ENCODE results near the gene CENPX. TPM values are rescaled to one million over a fixed set of nuclear protein-coding genes. Genes with fewer than 3 reads are reported as not detected.

CENPX gene
- total and polyA plus RNA-seq, 2 of the 13 experiments (the other 11 are each of a cell fraction or from before 2014, with no cell fraction given), result 92.7 to 170 TPM

- TF ChIP-seq STAG1 (CRISPR knock-in tag; IDR thresholded peaks at IDR 0.05) (peak; percentile 23; the same call in 1 of the 2 replicates), ZNF329 (CRISPR knock-in tag; IDR thresholded peaks at IDR 0.05; ENCODE audit: low read depth) (peak; percentile 90), U2AF2 (IDR thresholded peaks at IDR 0.05; ENCODE audit: low read depth, low read length) (0 out of 2 replicates have a peak, but pooled peaks have one; percentile 32), ZBTB42 (CRISPR knock-in tag; IDR thresholded peaks at IDR 0.05) (0 out of 2 replicates have a peak, but pooled peaks have one; percentile 73), ZBTB2 (CRISPR knock-in tag; IDR thresholded peaks at IDR 0.05; ENCODE audit: low read depth) (peak; percentile 98), NCOA2 (CRISPR knock-in tag; IDR thresholded peaks at IDR 0.05) (peak; percentile 67; the same call in 1 of the 2 replicates), GATAD1 (CRISPR knock-in tag; IDR thresholded peaks at IDR 0.05) (peak; percentile 96), GABPA (IDR thresholded peaks at IDR 0.05; ENCODE audit: low read depth, low read length) (no peak), GABPA (CRISPR knock-in tag; IDR thresholded peaks at IDR 0.05; ENCODE audit: low read depth) (peak; percentile 87), SNRNP70 (IDR thresholded peaks at IDR 0.05; ENCODE audit: low read depth, low read length) (no peak), ZBTB4 (CRISPR knock-in tag; IDR thresholded peaks at IDR 0.05; ENCODE audit: borderline replicate concordance) (peak; percentile 94), ZNF253 (CRISPR knock-in tag; IDR thresholded peaks at IDR 0.05; ENCODE audit: borderline replicate concordance) (no peak), GZF1 (CRISPR knock-in tag; IDR thresholded peaks at IDR 0.05) (no peak), ZNF407 (CRISPR knock-in tag; IDR thresholded peaks at IDR 0.05; ENCODE audit: not compliant biosample characterization) (peak; percentile 22), ZNF674 (CRISPR knock-in tag; IDR thresholded peaks at IDR 0.05; ENCODE audit: low read depth) (0 out of 2 replicates have a peak, but pooled peaks have one; percentile 70)
Measured at GRCh38 chr17:82065638-82066303, 43.1 kb upstream of the CENPX start, which contains the start of gene DUS1L (continued).

Measured in HepG2 (cell line).